ENCODE results near the gene WWOX. TPM values are rescaled to one million over a fixed set of nuclear protein-coding genes. Genes with fewer than 3 reads are reported as not detected.
A peak's percentile ranks its signal among the peaks of the same experiment; 100 is the strongest.

Gene WWOX
- total and polyA plus RNA-seq, 2 of the 13 experiments (the other 11 are each of a cell fraction or from before 2014, with no cell fraction given): 9.1 to 37.4 TPM

- no TSS peak for BruUV-seq (replicated peaks)
- H3K79me2 ChIP-seq (ENCODE audit: insufficient read depth, low read length): no peaks in the 10 kb centered on the region
- no peaks in the 10 kb centered on the region for H3K27me3 ChIP-seq (ENCODE audit: control insufficient read depth in 1 of 2, insufficient read depth in 2 of 2, low read length in 2 of 2)
- no peak overlapping the region for H3K9ac ChIP-seq (ENCODE audit: insufficient read depth, low read depth, low read length)
- TF ChIP-seq MNT (IDR thresholded peaks at IDR 0.05) (peak; percentile 55), POLR2AphosphoS2 (IDR thresholded peaks at IDR 0.05; ENCODE audit: low read depth, low read length) (no peak)
- DNase-seq (ENCODE audit: low spot score): no peak
- no peak for ATAC-seq
- FAIRE-seq: peak; percentile 18
- no peaks in the 10 kb centered on the region for H4K20me1 ChIP-seq (ENCODE audit: insufficient read depth, low read length)
- H3K9me3 ChIP-seq (ENCODE audit: low read length): no peaks in the 10 kb centered on the region
- in situ Hi-C loops (cut with HindIII; ENCODE audit: extremely low pct_ligation_motif_present, low pct_unique_long_range_greater_than_20kb): no loop called here
- WGBS (ENCODE audit: low lambda C conversion rate): 75% methylated on average over 17 of the region's 17 CpGs
- H2AFZ ChIP-seq (ENCODE audit: low read length): no peak overlapping the region
- H3K4me1 ChIP-seq (ENCODE audit: insufficient read depth, low read length): no peaks in the 10 kb centered on the region
- intact Hi-C loops (cut with micrococcal nuclease; ENCODE audit: unreplicated experiment): no loop called here
- ChIA-PET POLR2A (no interaction called here), CTCF (ENCODE audit: low intra/inter-chr PET ratio, low total read pairs) (no interaction called here)
- no peak overlapping the region for H3K27ac ChIP-seq (ENCODE audit: extremely low read length, insufficient read depth, low read length)
- no peak overlapping the region for H3K4me2 ChIP-seq (ENCODE audit: low read depth, low read length)
- H3K4me3 ChIP-seq (replicated peaks in 1 of 3; ENCODE audit: insufficient read depth in 1 of 3, low read depth in 2 of 3, low read length in 3 of 3): no peak overlapping the region
- H3K36me3 ChIP-seq (replicated peaks in 1 of 2; ENCODE audit: control insufficient read depth in 1 of 2, insufficient read depth in 2 of 2, low read length in 2 of 2): no peaks in the 10 kb centered on the region
These were observed 678.9 kb downstream of the WWOX start for GRCh38 chr16:78778101-78779004.

- intact Hi-C loops (cut with micrococcal nuclease; ENCODE audit: unreplicated experiment) (no loop called here), in situ Hi-C loops (cut with HindIII; ENCODE audit: extremely low pct_ligation_motif_present, low pct_unique_long_range_greater_than_20kb) (no loop called here)
- DNase-seq (ENCODE audit: low spot score) (no peak), FAIRE-seq (no peak), ATAC-seq (no peak)
- Histone ChIP-seq H3K9ac (ENCODE audit: insufficient read depth, low read depth, low read length) (no peak overlapping the region), H3K9me3 (ENCODE audit: low read length) (no peaks in the 10 kb centered on the region), H3K4me2 (ENCODE audit: low read depth, low read length) (no peak overlapping the region), H3K27me3 (ENCODE audit: control insufficient read depth in 1 of 2, insufficient read depth in 2 of 2, low read length in 2 of 2) (no peaks in the 10 kb centered on the region), H2AFZ (ENCODE audit: low read length) (no peak overlapping the region), H3K4me3 (replicated peaks in 1 of 3; ENCODE audit: insufficient read depth in 1 of 3, low read depth in 2 of 3, low read length in 3 of 3) (no peak overlapping the region), H4K20me1 (ENCODE audit: insufficient read depth, low read length) (no peaks in the 10 kb centered on the region), H3K79me2 (ENCODE audit: insufficient read depth, low read length) (no peaks in the 10 kb centered on the region), H3K36me3 (replicated peaks in 1 of 2; ENCODE audit: control insufficient read depth in 1 of 2, insufficient read depth in 2 of 2, low read length in 2 of 2) (no peaks in the 10 kb centered on the region), H3K4me1 (ENCODE audit: insufficient read depth, low read length) (peaks cover 11% of the 10 kb centered on the region), H3K27ac (ENCODE audit: extremely low read length, insufficient read depth, low read length) (no peak overlapping the region)
- CTCF ChIA-PET (ENCODE audit: low intra/inter-chr PET ratio, low total read pairs): no interaction called here
- 77% methylated on average over 2 of the region's 2 CpGs for WGBS (ENCODE audit: low lambda C conversion rate)
- TF ChIP-seq KLF6 (CRISPR knock-in tag; IDR thresholded peaks at IDR 0.05): no peak
- POLR2A ChIA-PET: no interaction called here
- BruUV-seq (replicated peaks): no TSS peak
These were observed 681.4 kb downstream of the WWOX start for GRCh38 chr16:78780808-78781207.
